ENCODE data around the gene C1QTNF9. TPM values are rescaled to one million over a fixed set of nuclear protein-coding genes. Genes with fewer than 3 reads are reported as not detected.

Gene C1QTNF9
- total RNA-seq, 1 experiment from 2014 or later, result not detected

- in situ Hi-C loops (cut with HindIII; ENCODE audit: low pct_unique_long_range_greater_than_20kb, low sequenced_read_pairs), result no loop called here
- no peak for DNase-seq (ENCODE audit: low read depth, low spot score)
These were observed 29.9 kb upstream of the C1QTNF9 start for GRCh38 chr13:24279327-24280110.

GRCh38 chr13:24280720-24281119, 28.7 kb upstream of the C1QTNF9 start:
- no peak for DNase-seq (ENCODE audit: low read depth, low spot score)
- in situ Hi-C loops (cut with HindIII; ENCODE audit: low pct_unique_long_range_greater_than_20kb, low sequenced_read_pairs), result no loop called here

GRCh38 chr13:24281188-24282008, 28.0 kb upstream of the C1QTNF9 start:
- in situ Hi-C loops (cut with HindIII; ENCODE audit: low pct_unique_long_range_greater_than_20kb, low sequenced_read_pairs), result no loop called here
- no peak for DNase-seq (ENCODE audit: low read depth, low spot score)

- DNase-seq (ENCODE audit: low read depth, low spot score), result no peak
- in situ Hi-C loops (cut with HindIII; ENCODE audit: low pct_unique_long_range_greater_than_20kb, low sequenced_read_pairs), result no loop called here
These were observed 27.1 kb upstream of the C1QTNF9 start for GRCh38 chr13:24282256-24282655.

GRCh38 chr13:24284889-24285565, 24.4 kb upstream of the C1QTNF9 start:
- in situ Hi-C loops (cut with HindIII; ENCODE audit: low pct_unique_long_range_greater_than_20kb, low sequenced_read_pairs), result no loop called here
- DNase-seq (ENCODE audit: low read depth, low spot score), result no peak

GRCh38 chr13:24286624-24287023, 22.8 kb upstream of the C1QTNF9 start:
- in situ Hi-C loops (cut with HindIII; ENCODE audit: low pct_unique_long_range_greater_than_20kb, low sequenced_read_pairs), result no loop called here
- DNase-seq (ENCODE audit: low read depth, low spot score), result no peak

GRCh38 chr13:24287748-24288287, 21.6 kb upstream of the C1QTNF9 start:
- in situ Hi-C loops (cut with HindIII; ENCODE audit: low pct_unique_long_range_greater_than_20kb, low sequenced_read_pairs), result no loop called here

GRCh38 chr13:24288870-24289269, 20.5 kb upstream of the C1QTNF9 start:
- no peak for DNase-seq (ENCODE audit: low read depth, low spot score)
- in situ Hi-C loops (cut with HindIII; ENCODE audit: low pct_unique_long_range_greater_than_20kb, low sequenced_read_pairs), result no loop called here

More at GRCh38 chr13:24287748-24288287, 21.6 kb upstream of the C1QTNF9 start:
- DNase-seq (ENCODE audit: low read depth, low spot score), result no peak

GRCh38 chr13:24290280-24290932, 19.0 kb upstream of the C1QTNF9 start:
- in situ Hi-C loops (cut with HindIII; ENCODE audit: low pct_unique_long_range_greater_than_20kb, low sequenced_read_pairs), result no loop called here
- no peak for DNase-seq (ENCODE audit: low read depth, low spot score)

- in situ Hi-C loops (cut with HindIII; ENCODE audit: low pct_unique_long_range_greater_than_20kb, low sequenced_read_pairs), result no loop called here
- no peak for DNase-seq (ENCODE audit: low read depth, low spot score)
These were observed 16.9 kb upstream of the C1QTNF9 start for GRCh38 chr13:24292481-24292880.

GRCh38 chr13:24293746-24294145, 15.6 kb upstream of the C1QTNF9 start:
- no peak for DNase-seq (ENCODE audit: low read depth, low spot score)
- in situ Hi-C loops (cut with HindIII; ENCODE audit: low pct_unique_long_range_greater_than_20kb, low sequenced_read_pairs), result no loop called here

GRCh38 chr13:24299488-24300114, 9.8 kb upstream of the C1QTNF9 start:
- in situ Hi-C loops (cut with HindIII; ENCODE audit: low pct_unique_long_range_greater_than_20kb, low sequenced_read_pairs), result no loop called here
- no peak for DNase-seq (ENCODE audit: low read depth, low spot score)

- no peak for DNase-seq (ENCODE audit: low read depth, low spot score)
- in situ Hi-C loops (cut with HindIII; ENCODE audit: low pct_unique_long_range_greater_than_20kb, low sequenced_read_pairs), result no loop called here
These were observed 7.9 kb upstream of the C1QTNF9 start for GRCh38 chr13:24301434-24301833.

- in situ Hi-C loops (cut with HindIII; ENCODE audit: low pct_unique_long_range_greater_than_20kb, low sequenced_read_pairs), result no loop called here
- DNase-seq (ENCODE audit: low read depth, low spot score), result no peak
These were observed 7.5 kb upstream of the C1QTNF9 start for GRCh38 chr13:24301911-24302310.

- in situ Hi-C loops (cut with HindIII; ENCODE audit: low pct_unique_long_range_greater_than_20kb, low sequenced_read_pairs), result no loop called here
- no peak for DNase-seq (ENCODE audit: low read depth, low spot score)
These were observed 4.8 kb upstream of the C1QTNF9 start for GRCh38 chr13:24304620-24305019.

- no peak for DNase-seq (ENCODE audit: low read depth, low spot score)
- in situ Hi-C loops (cut with HindIII; ENCODE audit: low pct_unique_long_range_greater_than_20kb, low sequenced_read_pairs), result no loop called here
These were observed 2.7 kb upstream of the C1QTNF9 start for GRCh38 chr13:24306632-24307031.
